Endometrial microvascular endothelial cells (primary cell): Measurements from ENCODE around the gene OR1K1. TPM values are rescaled to one million over a fixed set of nuclear protein-coding genes. Genes with fewer than 3 reads are reported as not detected.
"Not testable (repeated sequence)": the region's sequence is repeated elsewhere in the genome, so short reads cannot be mapped to it uniquely, and the experiment has no call there.

ENCODE experiments used
- in situ Hi-C: cut with HindIII; loops from 2 replicates; pipeline ENCODE4 v1.10.0; 2017; ENCODE audit warnings: low sequenced_read_pairs, low pct_unique_long_range_greater_than_20kb; ENCODE audit errors: inconsistent ontology term
- total RNA-seq: library from RNA; depleted of rRNA; stranded (reverse); fragments of >200 nt; gene quantifications from one replicate; pipeline ENCODE4 v1.2.3, GENCODE V29; 2015; ENCODE audit errors: inconsistent ontology term

OR1K1 gene
- total RNA-seq, 1 donor from 2014 or later, result not detected

- in situ Hi-C loops, result loop anchor here (25.0 kb wide), 1 partner anchor 347 kb away; no protein-coding TSS in a partner anchor
Measured at GRCh38 chr9:122809261-122809660, 9.3 kb downstream of the OR1K1 start.

- in situ Hi-C loops, result loop anchor here (25.0 kb wide), 1 partner anchor 348 kb away; no protein-coding TSS in a partner anchor
Measured at GRCh38 chr9:122810306-122810946, 10.5 kb downstream of the OR1K1 start.

- in situ Hi-C loops, result loop anchor here (25.0 kb wide), 1 partner anchor 350 kb away; no protein-coding TSS in a partner anchor
Measured at GRCh38 chr9:122812736-122813135, 12.8 kb downstream of the OR1K1 start.

- in situ Hi-C loops, result loop anchor here (25.0 kb wide), 1 partner anchor 352 kb away; no protein-coding TSS in a partner anchor
Measured at GRCh38 chr9:122814545-122814944, 14.6 kb downstream of the OR1K1 start.

GRCh38 chr9:122815544-122815943 is 15.6 kb downstream of the OR1K1 start:
- in situ Hi-C loops, result loop anchor here (25.0 kb wide), 1 partner anchor 353 kb away; no protein-coding TSS in a partner anchor

- in situ Hi-C loops, result loop anchor here (25.0 kb wide), 1 partner anchor 354 kb away; no protein-coding TSS in a partner anchor
Measured at GRCh38 chr9:122816163-122816867, 16.4 kb downstream of the OR1K1 start.

GRCh38 chr9:122819326-122819725 is 19.4 kb downstream of the OR1K1 start:
- in situ Hi-C loops, result loop anchor here (25.0 kb wide), 1 partner anchor 357 kb away; no protein-coding TSS in a partner anchor

- in situ Hi-C loops, result loop anchor here (25.0 kb wide), 1 partner anchor 358 kb away; no protein-coding TSS in a partner anchor
Measured at GRCh38 chr9:122819791-122820489, 20.0 kb downstream of the OR1K1 start.

- in situ Hi-C loops, result loop anchor here (25.0 kb wide), 1 partner anchor 358 kb away; no protein-coding TSS in a partner anchor
Measured at GRCh38 chr9:122820490-122820845, 20.5 kb downstream of the OR1K1 start.

GRCh38 chr9:122821278-122821943 is 21.5 kb downstream of the OR1K1 start:
- in situ Hi-C loops, result loop anchor here (25.0 kb wide), 1 partner anchor 359 kb away; no protein-coding TSS in a partner anchor

GRCh38 chr9:122822056-122822455 is 22.1 kb downstream of the OR1K1 start:
- in situ Hi-C loops, result loop anchor here (25.0 kb wide), 1 partner anchor 360 kb away; no protein-coding TSS in a partner anchor

- in situ Hi-C loops, result loop anchor here (25.0 kb wide), 1 partner anchor 361 kb away; no protein-coding TSS in a partner anchor
Measured at GRCh38 chr9:122822938-122823337, 23.0 kb downstream of the OR1K1 start.

GRCh38 chr9:122827761-122828093 is 27.8 kb downstream of the OR1K1 start:
- in situ Hi-C loops, result no loop called here

GRCh38 chr9:122828965-122829284 is 29.0 kb downstream of the OR1K1 start:
- in situ Hi-C loops, result not testable (repeated sequence)

GRCh38 chr9:122832194-122832593 is 32.3 kb downstream of the OR1K1 start:
- in situ Hi-C loops, result no loop called here

- in situ Hi-C loops, result no loop called here
Measured at GRCh38 chr9:122835313-122835731, 35.4 kb downstream of the OR1K1 start.

GRCh38 chr9:122837266-122837850 is 37.4 kb downstream of the OR1K1 start:
- in situ Hi-C loops, result no loop called here

GRCh38 chr9:122838441-122838840 is 38.5 kb downstream of the OR1K1 start:
- in situ Hi-C loops, result not testable (repeated sequence)
